GM04504 (cell line): ENCODE measurements around the gene FAF1.

Experiments used
- DNase-seq: peaks from one replicate; pipeline ENCODE4 v3.0.0-alpha.2; 2012; ENCODE audit warnings: low read depth

FAF1 gene

DNA sequence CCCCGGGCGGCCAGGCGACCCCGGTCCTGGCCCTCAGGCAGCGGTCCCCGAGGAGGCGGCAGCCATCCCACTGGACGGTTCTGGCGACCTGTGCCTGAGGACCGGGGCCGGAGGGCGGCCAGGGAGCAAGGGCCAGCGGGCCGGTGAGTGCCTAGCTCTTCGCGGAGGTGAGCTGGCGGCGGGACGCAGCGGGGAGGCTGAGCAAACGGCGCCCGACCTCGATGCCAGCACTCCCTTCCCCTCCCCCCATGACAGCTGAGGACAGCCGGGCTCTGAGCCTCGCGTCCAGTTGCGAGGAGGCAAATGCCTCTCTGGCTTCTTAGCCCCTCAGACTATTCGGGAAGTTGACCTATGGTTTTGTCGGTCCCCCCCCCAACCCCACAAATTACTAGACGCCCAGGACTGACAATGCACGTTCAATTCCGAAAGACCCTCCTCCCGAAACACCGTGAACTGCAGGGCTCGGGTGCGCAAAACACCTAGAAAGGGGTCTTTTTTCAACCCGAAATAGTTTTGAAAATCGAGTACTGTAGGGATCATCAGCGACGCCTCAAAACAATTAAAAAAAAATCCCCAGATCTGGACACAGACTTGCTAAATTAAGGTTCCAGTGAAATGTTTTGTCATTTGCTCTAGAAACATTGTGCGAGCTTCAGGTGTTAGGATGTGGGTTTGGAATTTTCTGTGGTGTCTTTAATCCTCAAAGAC, 18.2 kb upstream of the FAF1 start:
- no peak for DNase-seq

GRCh38 chr1:50977575-50978143, 17.6 kb upstream of the FAF1 start:
- no peak for DNase-seq

DNA sequence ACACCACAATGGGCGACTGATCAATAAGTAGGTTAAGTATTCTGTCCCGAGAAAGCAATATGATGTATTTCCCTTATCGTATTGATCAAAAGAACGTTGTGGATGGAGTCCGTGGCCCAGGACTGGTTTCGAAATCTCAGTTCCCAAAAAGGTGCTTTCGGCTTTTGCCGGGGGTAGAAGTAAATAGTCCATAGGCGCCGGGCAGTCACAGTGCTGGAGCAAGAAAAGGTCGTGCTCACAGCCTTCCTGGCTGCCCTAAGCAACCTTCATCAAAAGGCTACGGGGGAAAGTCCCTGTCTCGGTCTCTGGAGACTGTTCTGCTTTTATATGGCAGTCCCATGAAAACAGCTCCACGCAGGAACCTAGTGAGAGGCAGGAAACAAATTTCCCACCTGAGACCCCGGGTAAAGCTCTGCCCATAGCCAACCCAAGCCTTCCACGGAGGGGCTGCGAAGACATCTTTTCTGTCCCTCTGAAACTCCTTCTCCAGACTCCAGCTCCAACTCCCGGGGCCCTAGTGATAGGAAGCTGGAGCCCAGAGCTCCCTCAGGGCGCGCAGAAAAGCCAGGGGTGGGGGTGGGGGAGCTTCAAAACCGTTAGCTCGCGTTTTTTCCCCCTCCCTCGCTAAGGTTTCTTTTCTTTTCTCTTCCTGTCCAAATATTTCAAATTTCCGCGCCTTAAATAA, 17.0 kb upstream of the FAF1 start:
- DNase-seq = no peak

- DNase-seq = no peak
Measured at GRCh38 chr1:50976111-50976889, 16.2 kb upstream of the FAF1 start.

GRCh38 chr1:50975436-50975835, 15.4 kb upstream of the FAF1 start:
- no peak for DNase-seq

DNA sequence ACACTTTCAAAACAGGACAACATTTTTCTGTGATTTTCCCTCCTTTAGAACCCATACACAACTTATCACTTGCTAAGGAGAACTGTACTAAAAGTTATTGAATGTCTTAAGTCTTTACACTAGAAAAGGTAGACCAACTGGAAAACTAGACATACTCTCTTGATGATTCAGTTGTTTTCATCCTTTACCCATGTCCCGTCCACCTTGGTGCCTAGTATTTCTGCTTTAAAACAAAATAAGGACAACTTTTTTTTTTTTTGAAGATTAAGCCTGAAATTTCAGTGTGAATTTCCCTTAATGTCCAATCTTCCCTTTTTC, 14.5 kb upstream of the FAF1 start:
- no peak for DNase-seq

GRCh38 chr1:50973875-50974617, 14.0 kb upstream of the FAF1 start:
- DNase-seq = no peak

- DNase-seq = no peak
Measured at GRCh38 chr1:50973255-50973654, 13.2 kb upstream of the FAF1 start.

- no peak for DNase-seq
Measured at GRCh38 chr1:50972766-50973165, 12.7 kb upstream of the FAF1 start.

DNA sequence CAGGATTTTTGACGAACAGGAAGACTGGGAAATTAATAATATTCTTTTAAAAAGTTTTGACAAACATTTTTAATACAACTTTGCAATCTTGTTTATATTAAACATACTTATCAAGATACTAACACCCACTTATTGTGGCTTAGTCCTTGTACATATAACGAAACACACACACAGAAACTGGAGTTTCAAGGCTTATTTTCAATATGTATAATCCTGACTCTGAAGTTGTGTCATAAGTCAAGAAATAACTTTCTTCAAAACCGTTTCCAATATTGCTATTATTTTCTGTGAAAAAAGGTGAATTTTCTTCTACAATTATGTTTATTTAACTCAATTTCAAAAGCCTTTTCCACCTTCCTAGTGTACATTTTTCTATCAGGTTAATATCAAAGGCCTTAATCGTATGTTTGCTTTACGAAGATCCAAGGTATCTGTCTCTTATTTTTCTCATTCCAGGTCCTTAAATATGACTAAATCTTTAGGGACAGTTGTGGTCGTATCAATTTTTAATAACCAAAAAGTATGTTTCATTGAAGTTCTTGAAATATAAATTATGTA, 11.8 kb upstream of the FAF1 start:
- DNase-seq = no peak

DNA sequence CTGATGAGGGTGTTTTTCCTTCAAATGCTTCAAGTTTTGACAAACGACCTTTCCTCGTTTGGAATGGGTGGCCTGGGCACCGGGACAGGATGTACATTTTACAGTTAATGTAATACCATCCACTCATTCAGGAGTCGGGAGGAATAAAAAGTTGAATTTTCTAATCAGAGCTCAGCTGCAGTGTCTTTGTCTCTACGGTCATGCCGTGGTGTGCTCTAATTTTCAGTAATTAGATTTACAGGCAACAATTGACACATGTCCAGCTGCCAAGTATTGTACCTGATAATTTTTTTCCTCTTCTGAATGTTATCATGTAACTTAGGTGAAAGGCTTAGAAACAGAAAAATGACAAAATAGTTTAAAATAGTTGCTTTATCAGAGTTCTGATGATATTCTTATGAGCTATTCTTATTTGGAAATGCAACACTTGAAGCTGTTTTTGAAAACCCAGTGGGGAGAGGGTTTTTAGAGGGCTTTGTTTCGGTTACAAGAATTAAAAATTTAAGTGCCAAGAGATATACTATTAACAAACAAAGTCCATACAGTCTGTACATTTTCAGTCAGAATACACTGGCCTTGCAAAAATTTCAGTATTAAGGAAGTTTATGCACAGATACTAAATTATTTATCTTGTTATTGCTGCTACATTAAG, 11.0 kb upstream of the FAF1 start:
- DNase-seq = no peak

- no peak for DNase-seq
Measured at GRCh38 chr1:50970509-50970887, 10.4 kb upstream of the FAF1 start.

- DNase-seq = peak; percentile 79
Measured at GRCh38 chr1:50969611-50970508, 9.8 kb upstream of the FAF1 start, which contains the start of gene CDKN2C. TSS of gene CDKN2C (plus strand) at chr1:50970245. CDS start at chr1:50970369, 124 bp downstream.

- no peak for DNase-seq
Measured at GRCh38 chr1:50968821-50969610, 8.9 kb upstream of the FAF1 start.

- DNase-seq = peak; percentile 85
Measured at GRCh38 chr1:50968158-50968820, 8.2 kb upstream of the FAF1 start.

DNA sequence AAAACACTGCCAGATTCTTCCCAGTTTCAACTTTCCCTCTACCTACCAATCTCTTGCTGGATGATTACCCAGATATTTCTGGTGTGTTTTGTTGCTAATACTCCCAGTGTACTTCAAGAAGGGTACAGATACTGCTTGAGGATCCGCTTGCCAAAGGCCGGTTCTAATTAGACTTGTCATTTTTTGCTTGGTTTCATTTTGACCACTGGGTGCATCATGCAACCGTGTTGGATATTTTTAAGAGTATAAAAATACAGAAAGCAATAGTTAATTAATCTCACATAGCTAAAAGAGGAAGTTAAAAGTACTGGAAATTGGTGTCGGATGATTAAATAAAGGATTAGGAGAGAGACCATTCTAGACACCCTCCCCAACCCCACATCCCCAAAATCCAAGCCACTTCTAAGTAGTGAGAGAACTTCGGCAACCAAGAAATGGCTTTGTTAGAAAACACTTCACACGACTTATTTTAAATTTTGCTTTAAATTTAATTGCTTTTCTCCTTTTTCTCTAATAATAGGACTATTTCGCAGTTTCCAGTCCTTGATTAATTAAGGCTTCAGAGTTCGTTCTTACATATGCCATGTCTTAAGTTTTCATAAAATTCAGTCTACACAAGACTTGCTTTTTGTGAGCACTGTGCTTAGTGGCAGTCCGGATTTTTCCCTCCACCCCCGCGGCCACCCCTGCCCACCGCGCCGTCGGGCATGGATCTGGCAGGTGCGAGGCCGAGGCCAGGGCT, 7.5 kb upstream of the FAF1 start:
- no peak for DNase-seq

- no peak for DNase-seq
Measured at GRCh38 chr1:50966991-50967390, 6.9 kb upstream of the FAF1 start.

DNA sequence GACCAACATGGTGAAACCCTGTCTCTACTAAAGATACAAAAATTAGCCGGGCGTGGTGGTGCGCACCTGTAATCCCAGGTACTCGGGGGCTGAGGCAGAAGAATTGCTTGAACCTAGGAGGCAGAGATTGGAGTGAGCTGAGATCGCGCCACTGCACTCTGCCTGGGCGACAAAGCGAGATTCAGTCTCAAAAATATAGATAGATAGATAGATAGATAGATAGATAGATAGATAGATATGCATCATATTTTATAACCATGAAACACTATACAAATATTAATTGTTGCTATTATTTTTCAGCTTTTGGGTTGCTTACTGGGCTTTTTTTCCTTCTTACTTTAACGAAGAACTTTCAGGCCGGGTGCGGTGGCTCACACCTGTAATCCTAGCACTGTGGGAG, 4.8 kb upstream of the FAF1 start:
- no peak for DNase-seq
